Central memory CD4-positive, alpha-beta T cell (primary cell): ENCODE results near the gene PCSK5.

Source experiments
- DNase-seq: peaks from one replicate; pipeline ENCODE4 v3.0.0; 2022

Gene PCSK5

DNA sequence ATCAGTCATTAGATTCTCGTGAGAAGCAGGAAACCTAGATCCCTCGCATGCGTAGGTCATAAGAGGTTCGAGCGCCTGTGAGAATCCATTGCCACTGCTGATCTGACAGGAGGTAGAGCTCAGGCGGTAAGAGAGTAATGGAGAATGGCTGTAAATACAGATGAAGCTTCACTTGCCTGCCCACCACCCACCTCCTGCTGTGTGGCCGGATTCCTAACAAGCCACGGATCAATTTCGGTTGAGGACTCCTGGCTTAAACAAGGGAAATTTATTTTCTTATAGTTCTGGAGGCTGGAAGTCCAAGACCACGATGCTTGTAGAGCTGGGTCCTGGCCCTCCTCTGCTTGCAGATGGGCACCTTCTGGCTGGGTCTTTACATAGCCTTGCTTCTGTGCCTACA, 200.4 kb downstream of the PCSK5 start:
- no peak for DNase-seq

DNA sequence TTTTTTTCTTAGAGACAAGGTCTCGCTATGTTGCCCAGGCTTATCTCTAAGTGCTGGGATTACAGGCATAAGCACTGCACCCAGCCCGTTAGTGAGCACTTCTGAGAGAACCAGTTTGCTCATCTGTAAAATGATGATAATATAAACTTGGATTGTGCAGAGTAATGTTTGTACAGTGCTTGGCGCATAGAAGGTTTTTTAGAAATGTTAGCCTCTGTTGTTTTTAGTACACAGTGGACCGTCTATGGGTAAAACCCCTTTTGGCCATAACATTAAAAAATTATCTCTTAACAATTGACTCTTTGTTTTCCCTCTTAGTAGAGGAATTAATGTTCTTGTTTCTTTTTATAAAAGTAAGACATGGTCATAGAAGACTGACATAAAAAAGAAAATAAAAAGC, 202.1 kb downstream of the PCSK5 start:
- DNase-seq, result no peak

DNA sequence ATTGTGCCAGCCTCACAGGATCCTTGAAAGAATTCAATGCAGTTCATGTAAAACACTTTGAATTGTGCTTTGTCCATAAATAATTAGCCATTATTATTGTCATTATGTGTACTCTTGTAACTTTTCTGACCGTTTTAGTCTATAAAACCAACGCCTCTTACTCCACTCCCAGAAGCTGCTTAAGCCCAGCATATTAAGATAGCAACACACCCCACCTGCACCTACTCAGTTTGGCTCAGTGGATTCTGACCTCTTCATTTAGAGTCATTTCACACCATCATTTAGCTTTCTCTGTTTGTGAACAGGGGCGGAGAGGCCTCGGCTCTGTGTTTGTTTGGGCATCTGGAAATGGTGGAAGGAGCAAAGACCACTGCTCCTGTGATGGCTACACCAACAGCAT, 205.1 kb downstream of the PCSK5 start:
- no peak for DNase-seq

DNA sequence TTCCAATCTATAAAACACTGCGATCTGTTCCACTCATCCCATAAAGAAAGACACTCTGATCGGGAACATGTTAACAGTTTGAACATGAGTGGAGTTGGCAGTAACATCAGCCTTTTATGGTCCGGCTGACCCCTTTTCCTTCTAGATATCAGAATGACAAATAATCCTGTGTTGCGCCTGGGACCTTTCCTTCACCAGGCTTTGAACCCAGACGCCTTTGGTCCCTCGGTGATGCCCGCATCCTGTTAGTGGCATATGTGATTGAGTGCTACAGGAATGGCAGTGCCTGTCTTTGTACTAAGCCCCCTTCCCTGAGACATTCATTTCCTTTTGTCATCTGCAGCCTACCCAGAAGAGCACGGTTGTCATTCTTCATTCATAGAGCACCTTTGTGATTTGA, 209.0 kb downstream of the PCSK5 start:
- no peak for DNase-seq

DNA sequence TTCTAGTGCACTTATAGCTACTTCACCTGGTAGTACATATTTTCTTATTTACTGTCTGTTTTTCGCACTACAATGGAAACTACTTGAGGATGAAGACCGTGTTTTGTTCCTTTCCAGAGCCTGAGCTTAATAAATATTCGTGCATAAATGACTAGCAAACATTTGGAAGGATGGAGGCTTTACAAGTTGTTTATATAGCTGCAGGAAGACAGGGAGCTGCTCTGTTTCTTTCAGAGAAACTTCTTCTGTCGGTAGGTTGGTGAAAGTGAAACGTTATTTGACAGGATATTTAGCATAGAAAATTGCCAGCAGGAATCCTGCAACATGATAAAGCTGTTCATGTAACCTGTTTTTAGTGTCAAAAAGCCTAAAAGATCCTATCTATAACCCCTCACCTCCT, 210.6 kb downstream of the PCSK5 start:
- DNase-seq, result no peak

DNA sequence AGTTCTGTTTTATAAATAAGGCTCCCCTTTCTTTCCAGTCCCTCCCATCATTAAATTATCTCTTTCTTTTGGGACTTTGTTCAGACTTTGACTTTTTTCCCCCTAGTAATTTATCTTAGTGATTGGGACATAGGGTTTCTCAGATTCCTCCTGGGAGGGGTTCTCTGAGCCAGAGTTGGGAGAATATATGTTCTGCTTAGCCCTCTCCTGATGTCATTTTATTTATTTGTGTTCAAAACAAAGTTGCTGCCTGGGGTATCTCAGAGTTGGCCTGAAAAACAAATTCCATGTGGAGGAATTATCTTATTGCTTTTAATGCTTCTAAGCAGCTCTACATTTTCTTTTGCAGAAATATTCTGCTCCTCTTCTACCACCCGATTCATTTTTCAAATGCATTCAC, 211.0 kb downstream of the PCSK5 start:
- no peak for DNase-seq

DNA sequence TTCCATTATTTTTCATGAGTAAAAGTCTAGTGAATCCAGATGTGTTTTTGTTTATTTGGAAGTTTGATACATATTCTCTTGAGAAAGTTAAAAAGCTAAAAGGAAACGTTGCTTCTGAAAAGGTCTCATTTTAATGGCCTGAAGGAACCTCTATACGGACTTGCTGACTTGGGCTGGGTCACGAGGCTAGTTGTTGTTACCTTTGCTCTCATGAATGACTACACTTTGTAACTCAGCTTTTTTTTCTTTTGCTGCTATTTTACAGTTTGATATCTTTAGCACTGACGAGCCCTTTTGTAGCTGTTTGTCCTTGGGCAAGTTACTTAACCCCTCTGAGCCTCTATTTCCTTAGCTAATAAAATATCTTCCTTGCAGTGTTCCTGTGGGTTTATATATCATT, 211.5 kb downstream of the PCSK5 start:
- no peak for DNase-seq

DNA sequence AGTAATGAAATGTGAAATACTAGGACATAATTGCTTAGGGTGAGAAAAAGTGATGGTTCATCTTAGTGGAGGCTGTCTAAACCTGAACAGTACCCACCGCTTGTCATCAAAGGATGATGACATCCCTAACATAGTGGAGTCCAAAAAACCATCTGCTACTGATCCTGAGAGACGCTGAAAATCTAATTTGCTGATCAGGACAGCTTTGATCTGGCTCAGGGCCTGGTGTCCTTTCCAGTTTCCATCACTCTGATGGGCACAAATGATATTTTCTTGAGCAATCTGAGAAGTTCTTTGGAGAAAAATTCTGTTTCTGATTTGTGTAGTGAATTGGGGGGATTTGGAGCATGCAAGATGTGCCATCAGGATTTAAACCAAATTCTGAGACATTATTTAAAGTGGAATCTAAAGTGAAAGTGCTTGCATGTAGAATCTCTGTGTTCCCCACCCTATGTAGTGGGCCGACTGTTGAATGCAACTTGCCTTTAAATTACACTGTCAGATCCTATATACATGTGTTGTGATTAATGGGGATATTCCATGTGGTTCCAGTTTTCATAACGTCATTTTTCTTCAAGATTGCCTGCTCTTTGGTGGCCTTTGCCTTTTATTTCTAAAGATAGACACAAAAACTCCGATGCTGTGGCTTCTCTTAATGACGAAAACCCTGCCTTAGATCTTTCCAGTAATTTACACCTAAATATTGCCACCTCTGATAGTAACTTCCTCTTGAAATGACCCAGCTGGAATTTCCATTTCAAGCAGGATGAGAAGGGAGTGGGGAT, 213.2 kb downstream of the PCSK5 start:
- no peak for DNase-seq

DNA sequence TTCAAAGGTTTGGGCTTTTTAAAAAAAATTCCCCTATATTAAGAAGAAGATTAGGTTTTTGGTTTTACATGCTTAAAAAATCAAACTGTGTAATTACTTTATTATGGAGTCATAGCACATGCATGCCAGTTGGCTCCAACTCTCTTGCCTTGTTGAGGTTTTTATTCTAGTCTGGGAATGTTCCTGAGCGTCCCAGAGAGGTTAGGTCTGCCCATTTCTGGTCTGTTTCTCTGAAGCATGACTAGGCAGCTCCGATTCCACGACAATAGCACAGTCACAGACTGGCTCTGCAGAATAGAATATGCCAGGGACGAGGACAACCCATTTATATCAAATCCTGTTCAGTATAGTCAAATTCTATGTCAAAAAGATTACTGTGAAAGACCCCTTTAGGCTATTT, 217.0 kb downstream of the PCSK5 start:
- DNase-seq, result no peak

DNA sequence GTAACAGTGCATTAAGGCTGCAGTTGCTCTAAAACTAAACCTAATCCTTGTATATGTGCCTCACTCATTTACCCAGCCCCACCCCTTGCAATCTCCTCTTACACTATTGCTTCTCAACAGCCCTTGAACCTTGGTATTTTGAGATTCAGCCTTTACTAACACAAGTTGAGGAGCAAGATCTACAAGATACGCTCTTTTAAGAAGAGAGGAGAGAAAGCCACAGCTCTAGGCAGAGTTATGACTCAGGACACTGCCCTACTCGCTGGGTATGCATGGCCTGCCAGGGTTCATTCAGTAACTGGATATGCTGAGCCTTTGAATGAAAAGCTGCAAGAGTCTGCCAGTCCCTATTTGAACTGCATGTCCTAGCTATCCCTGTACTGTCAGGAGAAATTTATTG, 219.5 kb downstream of the PCSK5 start:
- no peak for DNase-seq

DNA sequence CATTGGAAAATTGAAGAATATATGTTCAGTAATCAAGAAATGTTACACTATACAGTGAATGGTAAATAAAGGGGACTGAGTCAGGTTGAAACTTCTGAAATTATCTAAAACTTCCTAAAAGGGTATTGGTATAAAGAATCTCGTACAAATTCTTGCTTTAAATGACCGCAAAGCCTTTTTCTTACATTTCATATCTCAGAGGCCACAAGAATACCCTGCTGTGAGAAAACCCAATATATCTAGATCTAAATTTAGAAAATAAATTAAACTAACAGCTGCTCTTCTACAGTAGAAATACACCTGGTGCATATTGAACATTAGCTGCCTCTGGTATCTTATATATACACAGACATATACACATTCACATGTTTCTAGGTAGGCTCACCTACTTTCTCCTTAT, 221.7 kb downstream of the PCSK5 start:
- DNase-seq, result no peak

DNA sequence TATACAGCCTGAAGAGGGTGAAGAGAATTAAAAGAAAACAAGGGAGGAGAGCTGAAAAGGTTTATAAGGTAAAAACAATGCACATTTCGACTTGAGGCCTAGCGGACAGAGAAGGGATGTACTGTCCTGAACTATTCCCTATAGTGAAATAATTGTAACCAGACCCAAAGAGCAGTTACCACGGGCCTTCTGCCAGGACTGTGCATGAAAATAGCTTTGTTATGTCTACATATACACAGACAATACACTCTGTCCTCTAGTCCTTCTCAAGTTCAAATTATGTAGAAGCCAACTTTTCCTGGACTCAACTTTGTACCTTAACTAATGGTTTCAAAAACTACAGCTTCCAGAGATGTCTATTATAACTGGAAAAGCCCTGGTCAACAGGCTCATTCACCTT, 223.7 kb downstream of the PCSK5 start:
- no peak for DNase-seq

DNA sequence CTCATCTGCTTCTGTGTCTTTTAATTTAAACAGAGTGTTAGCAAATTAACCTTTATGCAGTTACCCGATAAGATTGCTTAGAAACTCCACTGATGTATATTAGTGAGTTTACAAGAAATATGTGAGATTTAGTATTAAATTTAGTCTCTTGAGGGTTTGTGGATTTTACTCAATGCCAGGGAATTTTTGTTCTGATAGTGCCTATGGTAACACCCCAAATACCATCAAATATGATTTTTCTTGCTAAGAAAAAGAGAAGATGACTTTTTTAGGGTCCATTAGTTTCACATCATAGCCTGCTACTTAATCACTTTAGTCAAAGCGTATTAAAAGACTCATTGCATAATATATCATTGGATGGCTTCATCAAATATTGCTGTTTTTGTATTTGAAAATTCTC, 224.9 kb downstream of the PCSK5 start:
- DNase-seq, result no peak

DNA sequence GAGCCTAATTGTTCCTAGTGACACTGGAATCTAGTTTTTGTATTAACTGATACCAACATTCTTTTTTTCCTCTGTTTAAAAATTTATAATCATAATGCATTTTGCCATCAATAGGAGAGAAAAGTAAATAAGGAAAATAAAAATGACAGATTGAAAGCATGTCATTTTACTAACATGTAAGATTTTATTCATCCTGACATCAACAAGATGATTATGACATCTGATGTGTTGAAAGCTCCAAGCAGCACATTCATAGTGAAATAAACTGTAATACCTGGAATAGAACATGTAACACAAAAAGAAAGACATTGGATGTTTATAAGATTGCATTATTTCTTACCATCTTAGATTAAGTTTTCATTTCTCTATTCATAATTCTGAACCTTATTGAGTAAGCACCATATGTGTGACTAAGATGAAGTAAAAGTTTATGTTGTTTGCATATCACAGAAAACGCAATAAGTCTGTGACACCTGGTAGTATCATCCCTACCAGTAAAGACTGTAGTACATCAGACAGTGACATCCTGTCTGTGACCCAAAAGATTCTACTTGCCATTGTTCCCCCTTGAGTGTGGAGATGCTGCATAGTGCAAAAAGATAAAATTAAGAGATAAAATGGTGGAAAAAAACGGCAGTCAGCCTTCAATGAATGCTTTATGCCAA, 225.6 kb downstream of the PCSK5 start:
- no peak for DNase-seq

DNA sequence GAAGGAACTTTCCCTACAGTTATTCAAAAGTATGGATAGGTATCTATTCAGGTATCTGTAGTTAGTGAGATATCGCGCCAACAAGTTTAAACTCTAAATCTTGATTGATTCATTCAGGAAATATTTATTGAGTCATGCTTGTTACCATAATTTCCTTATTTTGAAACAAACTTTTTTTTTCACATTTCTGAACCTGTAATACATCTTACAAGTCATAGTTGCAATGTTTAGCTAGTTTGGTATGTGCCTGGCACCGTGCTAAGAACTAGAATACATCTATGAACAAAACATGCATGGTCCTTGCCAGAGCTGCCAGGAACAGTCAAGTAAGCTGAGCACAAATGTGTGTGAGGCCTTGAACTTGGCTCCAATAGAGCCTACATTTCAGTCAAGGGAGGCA, 226.4 kb downstream of the PCSK5 start:
- DNase-seq, result no peak

DNA sequence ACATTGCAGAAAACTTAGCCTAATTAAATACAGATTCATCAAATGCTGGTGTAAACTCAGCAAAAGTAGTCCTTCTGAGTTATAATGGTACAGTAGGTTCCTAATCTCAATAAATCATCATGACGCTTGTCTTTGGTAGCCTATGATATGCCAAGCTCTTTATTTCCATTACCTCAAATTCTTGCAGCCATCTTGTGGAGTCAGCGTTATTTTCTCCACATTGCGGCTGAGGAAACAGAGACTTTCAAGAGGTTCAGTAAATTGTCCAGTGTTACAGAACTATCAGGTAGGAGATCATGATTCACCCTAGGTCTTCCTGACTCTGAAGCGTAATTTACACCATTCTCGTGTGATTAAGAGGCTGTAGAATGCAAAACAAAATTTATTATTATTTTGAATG, 237.2 kb downstream of the PCSK5 start:
- DNase-seq, result no peak

DNA sequence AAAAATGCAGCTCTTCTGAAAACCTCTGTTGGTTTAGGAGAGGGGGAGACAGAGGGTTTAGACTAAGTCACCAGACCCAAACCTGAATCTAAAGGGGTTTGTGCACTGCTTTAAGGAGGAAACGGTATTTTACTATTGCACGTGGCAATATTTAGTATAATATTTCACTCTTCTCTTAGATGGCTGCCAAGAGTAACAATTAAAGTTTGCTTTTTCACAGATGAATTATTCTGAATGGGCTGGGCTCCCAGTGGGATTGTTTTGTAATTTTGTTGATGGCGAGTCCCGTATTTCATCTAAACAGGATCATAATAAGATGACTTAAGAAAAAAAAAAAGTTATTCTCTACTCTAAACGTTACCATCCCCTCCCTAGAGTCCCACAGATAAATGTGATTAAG, 245.4 kb downstream of the PCSK5 start:
- DNase-seq, result no peak

DNA sequence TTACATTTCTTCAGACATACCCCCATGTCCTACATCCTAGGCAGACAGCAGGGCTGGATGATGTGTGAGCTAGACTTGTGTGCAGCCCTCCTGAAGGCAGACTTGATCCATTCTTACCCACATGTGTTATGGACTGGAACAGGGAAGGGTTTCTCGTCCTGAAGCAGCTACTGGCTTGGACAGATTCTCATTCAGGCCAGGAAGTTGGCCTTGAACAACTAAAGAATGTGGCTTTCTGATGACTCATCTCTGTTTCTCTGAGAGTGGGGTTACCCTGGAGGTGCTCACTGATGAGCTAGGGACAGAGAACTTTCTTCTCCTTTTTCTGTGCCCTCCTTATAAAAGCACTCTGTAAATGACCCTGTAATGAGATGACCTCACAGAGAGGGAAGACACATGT, 246.5 kb downstream of the PCSK5 start:
- no peak for DNase-seq

DNA sequence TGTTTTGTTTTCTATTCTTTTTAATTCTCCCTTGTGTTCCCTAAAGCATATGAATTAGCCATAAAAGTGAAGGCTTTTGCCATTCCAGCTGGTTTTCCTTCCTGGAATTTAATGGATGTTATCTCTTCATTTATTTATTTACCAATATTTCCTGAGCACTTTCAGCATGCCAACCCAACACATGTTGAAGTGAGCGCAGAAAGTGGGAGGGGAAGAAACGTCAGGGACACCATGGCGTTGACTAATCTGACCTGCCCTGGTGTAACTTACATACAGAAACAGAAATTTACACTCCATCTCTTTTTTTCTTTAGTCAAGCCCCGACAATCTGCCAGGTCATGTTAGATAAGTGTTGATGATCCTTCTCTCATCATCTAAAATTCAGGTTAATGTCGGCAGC, 247.5 kb downstream of the PCSK5 start:
- DNase-seq, result no peak

DNA sequence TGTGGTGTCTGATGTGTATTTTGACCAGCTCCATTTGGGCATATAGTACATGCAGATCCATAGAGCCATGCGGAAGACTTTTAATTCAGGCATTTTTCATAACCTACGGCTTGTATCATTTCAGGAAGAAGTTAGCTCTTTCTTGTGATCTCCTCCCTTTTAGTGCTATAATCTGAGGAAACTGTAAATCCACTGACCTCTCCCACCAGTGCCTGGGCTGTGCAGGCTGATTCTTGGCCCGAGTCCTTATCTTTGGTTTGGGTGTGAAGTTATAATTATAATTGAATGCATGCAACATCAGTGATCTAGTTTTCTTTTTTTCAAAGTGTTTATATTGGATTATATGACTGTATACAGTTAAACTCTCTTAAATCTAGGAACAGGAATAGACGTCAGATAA, 247.9 kb downstream of the PCSK5 start:
- DNase-seq, result no peak

DNA sequence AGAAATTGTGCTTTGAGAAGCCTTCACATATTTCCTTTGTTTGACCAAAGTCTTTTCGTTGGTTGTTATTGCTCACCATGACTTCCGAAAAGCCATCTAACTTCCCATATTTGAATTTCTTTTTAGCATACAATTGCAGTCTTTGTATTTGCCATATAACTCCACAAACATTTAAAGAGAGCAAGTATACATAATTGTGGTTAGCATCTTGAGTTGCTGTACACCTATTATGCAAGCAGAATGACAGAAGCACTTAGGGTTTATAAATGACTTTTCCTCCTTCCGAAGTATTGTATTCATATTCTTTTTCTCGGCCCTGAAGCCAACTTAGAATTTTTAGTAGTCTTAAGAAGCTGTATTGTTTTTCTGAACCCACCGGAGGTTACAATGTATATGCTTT, 253.4 kb downstream of the PCSK5 start:
- no peak for DNase-seq

DNA sequence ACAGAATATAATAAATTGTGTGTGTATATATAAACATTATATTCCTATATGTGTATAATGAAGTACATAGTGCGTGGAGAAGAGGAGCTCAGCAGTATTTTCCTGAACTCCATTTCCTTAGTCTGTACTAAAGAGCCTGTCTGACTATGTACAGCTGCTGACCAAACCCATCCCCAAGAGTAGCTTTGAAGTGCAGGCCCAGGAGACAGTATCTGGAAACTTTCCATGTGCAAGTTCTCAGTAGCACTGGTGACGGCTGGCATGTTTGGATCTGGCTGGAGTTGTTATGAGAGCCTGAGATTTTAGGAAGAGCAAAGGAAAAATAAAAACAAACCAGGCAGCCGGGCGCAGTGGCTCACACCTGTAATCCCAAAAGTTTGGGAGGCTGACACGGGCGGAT, 259.5 kb downstream of the PCSK5 start:
- DNase-seq, result no peak

DNA sequence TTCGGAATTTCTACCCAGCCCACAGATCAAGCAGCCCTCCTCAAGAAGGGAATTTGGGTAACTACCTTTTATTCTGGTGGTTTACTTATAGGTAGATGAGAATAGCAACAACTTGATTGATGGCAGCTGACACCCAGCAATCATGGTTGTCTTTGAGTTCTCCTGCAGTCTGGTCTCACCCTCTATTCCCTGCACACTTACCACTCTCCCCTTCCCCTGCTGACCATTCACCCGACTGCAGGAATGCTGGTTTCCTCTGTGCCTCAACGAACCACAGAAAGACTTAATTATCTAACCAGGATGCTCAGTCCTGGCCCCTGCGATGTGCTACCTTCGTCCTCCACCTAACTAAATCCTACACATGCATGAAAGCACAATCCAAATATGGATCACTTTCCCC, 260.8 kb downstream of the PCSK5 start:
- no peak for DNase-seq

DNA sequence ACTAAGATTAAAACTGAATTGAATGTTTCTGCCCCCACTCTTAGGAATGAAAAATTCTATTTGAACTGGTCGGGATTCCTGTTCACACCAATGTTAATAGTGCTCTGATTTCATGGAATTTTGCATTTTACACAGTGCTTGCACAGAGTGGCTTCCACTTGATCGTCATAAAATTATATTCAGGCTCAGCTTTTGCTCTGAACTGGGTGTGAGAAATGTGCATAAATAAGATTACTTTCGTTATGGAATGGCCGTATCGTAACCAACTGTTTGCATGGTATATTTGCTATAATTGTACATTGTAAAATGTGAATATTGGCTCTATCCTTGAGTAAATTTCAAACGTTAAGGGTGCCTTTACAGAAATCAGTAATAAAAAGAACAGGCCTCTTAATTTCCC, 262.9 kb downstream of the PCSK5 start:
- DNase-seq, result no peak
